Hepatocyte (in vitro differentiated cells): ENCODE results near the gene COMT.

Source experiments
- EZH2 ChIP-seq: fragments of 200-600 bp; sonication (generic); IDR thresholded peaks from 2 replicates; pipeline ENCODE4 v1.6.1; 2016; ENCODE audit warnings: antibody characterized with exemption, mild to moderate bottlenecking, borderline replicate concordance
- TF ChIP-seq, protein P1 (sequence below): fragments of 200-600 bp; sonication (generic); IDR thresholded peaks from 2 replicates; pipeline ENCODE4 v1.5.1; 2016; ENCODE audit warnings: antibody characterized with exemption, mild to moderate bottlenecking; ENCODE audit not compliant: poor library complexity

DNA sequence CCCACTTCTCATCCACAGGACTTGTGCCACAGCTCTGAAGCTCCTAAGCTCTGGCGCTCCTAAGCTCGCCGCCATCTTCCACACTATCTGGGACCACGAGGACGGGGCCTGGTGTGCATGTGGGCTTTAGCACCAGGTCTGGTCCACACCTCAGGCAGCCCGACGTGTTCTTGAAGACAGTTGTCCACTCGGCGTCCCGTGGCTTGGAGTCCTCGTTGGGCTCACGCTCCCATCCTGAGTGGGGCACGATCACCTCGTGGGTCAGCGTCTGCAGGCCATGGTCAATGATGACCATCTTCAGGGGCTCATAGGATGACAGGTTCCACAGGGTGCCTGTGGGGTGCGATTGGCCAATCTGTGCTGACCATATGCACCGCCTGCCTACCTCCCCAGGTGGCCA is 37.2 kb downstream of the COMT start:
- TF ChIP-seq, protein P1, sequence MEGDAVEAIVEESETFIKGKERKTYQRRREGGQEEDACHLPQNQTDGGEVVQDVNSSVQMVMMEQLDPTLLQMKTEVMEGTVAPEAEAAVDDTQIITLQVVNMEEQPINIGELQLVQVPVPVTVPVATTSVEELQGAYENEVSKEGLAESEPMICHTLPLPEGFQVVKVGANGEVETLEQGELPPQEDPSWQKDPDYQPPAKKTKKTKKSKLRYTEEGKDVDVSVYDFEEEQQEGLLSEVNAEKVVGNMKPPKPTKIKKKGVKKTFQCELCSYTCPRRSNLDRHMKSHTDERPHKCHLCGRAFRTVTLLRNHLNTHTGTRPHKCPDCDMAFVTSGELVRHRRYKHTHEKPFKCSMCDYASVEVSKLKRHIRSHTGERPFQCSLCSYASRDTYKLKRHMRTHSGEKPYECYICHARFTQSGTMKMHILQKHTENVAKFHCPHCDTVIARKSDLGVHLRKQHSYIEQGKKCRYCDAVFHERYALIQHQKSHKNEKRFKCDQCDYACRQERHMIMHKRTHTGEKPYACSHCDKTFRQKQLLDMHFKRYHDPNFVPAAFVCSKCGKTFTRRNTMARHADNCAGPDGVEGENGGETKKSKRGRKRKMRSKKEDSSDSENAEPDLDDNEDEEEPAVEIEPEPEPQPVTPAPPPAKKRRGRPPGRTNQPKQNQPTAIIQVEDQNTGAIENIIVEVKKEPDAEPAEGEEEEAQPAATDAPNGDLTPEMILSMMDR, result no peak
- TF ChIP-seq EZH2, result no peak
